DOHH2 (cell line): ENCODE measurements around the gene OVOL1.

Experiments used
- H3F3A ChIP-seq: fragments of 200-600 bp; sonication (generic), shearing (Covaris generic); 2 replicates; pipeline ENCODE4 v1.6.0; 2016; ENCODE audit warnings: antibody characterized with exemption, mild to moderate bottlenecking; ENCODE audit not compliant: control insufficient read depth, insufficient read depth
- H3K27ac ChIP-seq: fragments of 200-600 bp; sonication (generic); 2 replicates; pipeline ENCODE4 v1.5.1; 2014; ENCODE audit warnings: low read depth, mild to moderate bottlenecking, low read length, moderate library complexity
- H3K27me3 ChIP-seq: fragments of 200-600 bp; sonication (generic); 2 replicates; pipeline ENCODE4 v1.6.1; 2014; ENCODE audit warnings: mild to moderate bottlenecking, low read length, mixed read lengths; ENCODE audit not compliant: control insufficient read depth
- H3K36me3 ChIP-seq: fragments of 200-600 bp; sonication (generic); 2 replicates; pipeline ENCODE4 v1.6.1; 2014; ENCODE audit warnings: mild to moderate bottlenecking, low read length, moderate library complexity, mixed read lengths; ENCODE audit not compliant: control insufficient read depth
- H3K4me1 ChIP-seq: fragments of 200-600 bp; sonication (generic); 2 replicates; pipeline ENCODE4 v1.6.1; 2014; ENCODE audit warnings: mild to moderate bottlenecking, low read length, mixed read lengths; ENCODE audit not compliant: control insufficient read depth
- H3K4me2 ChIP-seq: fragments of 200-600 bp; sonication (generic); 2 replicates; pipeline ENCODE4 v1.6.0; 2014; ENCODE audit warnings: mild to moderate bottlenecking, low read length, moderate library complexity
- H3K4me3 ChIP-seq: fragments of 200-600 bp; sonication (generic); 2 replicates; pipeline ENCODE4 v1.5.1; 2014; ENCODE audit warnings: mild to moderate bottlenecking, low read length, mixed read lengths
- H3K79me2 ChIP-seq: fragments of 200-600 bp; sonication (generic); 2 replicates; pipeline ENCODE4 v1.6.1; 2014; ENCODE audit warnings: mild to moderate bottlenecking, low read length, mixed read lengths; ENCODE audit not compliant: control insufficient read depth
- H3K9me2 ChIP-seq: fragments of 200-600 bp; sonication (generic); replicated peaks from 2 replicates; pipeline ENCODE4 v1.6.1; 2014; ENCODE audit warnings: mild to moderate bottlenecking, low read length, mixed read lengths; ENCODE audit not compliant: control insufficient read depth
- H3K9me3 ChIP-seq: fragments of 200-600 bp; sonication (generic); 2 replicates; pipeline ENCODE4 v1.6.1; 2014; ENCODE audit warnings: antibody characterized with exemption, low read length, mixed read lengths; ENCODE audit not compliant: control insufficient read depth, insufficient read depth
- H4K20me1 ChIP-seq: fragments of 200-600 bp; sonication (generic); 2 replicates; pipeline ENCODE4 v1.6.0; 2014; ENCODE audit warnings: low read depth, mild to moderate bottlenecking, antibody characterized with exemption, low read length, moderate library complexity; ENCODE audit not compliant: control insufficient read depth, insufficient read depth
- EZH2phosphoT487 ChIP-seq: fragments of 200-600 bp; sonication (generic); IDR thresholded peaks from 2 replicates; pipeline ENCODE4 v1.6.1; 2017; ENCODE audit warnings: borderline replicate concordance, mild to moderate bottlenecking, antibody characterized with exemption, low read length, moderate library complexity, mixed read lengths
- TF ChIP-seq, protein P1 (sequence below): fragments of 200-600 bp; sonication (generic); IDR thresholded peaks from one replicate; pipeline ENCODE4 v1.5.1; 2014; ENCODE audit warnings: antibody characterized with exemption, mild to moderate bottlenecking, low read depth, low read length; ENCODE audit not compliant: poor library complexity, severe bottlenecking

Gene OVOL1

GRCh38 chr11:65786786-65787636, at the start of gene OVOL1:
OVOL1 (plus strand) TSS chr11:65787063; CDS start chr11:65787374, 311 bp downstream.
- H3K4me2 ChIP-seq: peak within 1 kb of the TSS; percentile 79
- H3K4me3 ChIP-seq: peak within 1 kb of the TSS; percentile 61
- peaks cover 64% of the 10 kb centered on the region for H3K27me3 ChIP-seq
- H3K4me1 ChIP-seq: peaks cover 43% of the 10 kb centered on the region
- H3K79me2 ChIP-seq: no peaks in the 10 kb centered on the region
- no peaks in the 10 kb centered on the region for H3K9me3 ChIP-seq
- no peaks in the 10 kb centered on the region for H3K9me2 ChIP-seq
- TF ChIP-seq EZH2phosphoT487: peak; percentile 98
- TF ChIP-seq, protein P1, sequence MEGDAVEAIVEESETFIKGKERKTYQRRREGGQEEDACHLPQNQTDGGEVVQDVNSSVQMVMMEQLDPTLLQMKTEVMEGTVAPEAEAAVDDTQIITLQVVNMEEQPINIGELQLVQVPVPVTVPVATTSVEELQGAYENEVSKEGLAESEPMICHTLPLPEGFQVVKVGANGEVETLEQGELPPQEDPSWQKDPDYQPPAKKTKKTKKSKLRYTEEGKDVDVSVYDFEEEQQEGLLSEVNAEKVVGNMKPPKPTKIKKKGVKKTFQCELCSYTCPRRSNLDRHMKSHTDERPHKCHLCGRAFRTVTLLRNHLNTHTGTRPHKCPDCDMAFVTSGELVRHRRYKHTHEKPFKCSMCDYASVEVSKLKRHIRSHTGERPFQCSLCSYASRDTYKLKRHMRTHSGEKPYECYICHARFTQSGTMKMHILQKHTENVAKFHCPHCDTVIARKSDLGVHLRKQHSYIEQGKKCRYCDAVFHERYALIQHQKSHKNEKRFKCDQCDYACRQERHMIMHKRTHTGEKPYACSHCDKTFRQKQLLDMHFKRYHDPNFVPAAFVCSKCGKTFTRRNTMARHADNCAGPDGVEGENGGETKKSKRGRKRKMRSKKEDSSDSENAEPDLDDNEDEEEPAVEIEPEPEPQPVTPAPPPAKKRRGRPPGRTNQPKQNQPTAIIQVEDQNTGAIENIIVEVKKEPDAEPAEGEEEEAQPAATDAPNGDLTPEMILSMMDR: no peak
- no peaks in the 10 kb centered on the region for H3F3A ChIP-seq
- H3K27ac ChIP-seq: no peak within 1 kb of the TSS
- H3K36me3 ChIP-seq: no peaks in the 10 kb centered on the region
- H4K20me1 ChIP-seq: no peaks in the 10 kb centered on the region; the same call in 1 of the 2 replicates

DNA sequence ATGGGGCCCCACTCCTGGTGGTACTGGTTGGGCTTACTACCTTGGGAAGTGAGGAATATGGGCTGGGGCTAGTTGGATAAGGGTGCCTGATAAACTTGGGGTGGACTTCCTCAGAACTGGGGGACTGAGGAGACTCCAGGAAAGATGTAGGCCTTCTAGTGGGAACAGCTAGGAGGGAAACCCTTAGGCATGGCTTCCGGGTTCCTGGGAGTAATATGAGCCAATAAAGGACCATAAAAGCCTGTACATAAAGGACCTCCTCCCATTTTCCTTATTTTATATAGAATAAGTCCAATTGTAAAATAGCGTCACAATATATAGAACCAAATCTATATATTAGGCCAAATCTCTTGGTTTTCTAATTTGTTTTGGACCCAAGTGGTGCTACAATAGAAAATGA, 47.8 kb upstream of the OVOL1 start:
- Histone ChIP-seq H4K20me1 (no peaks in the 10 kb centered on the region), H3K36me3 (no peaks in the 10 kb centered on the region), H3K27me3 (no peaks in the 10 kb centered on the region), H3K4me1 (no peaks in the 10 kb centered on the region), H3K27ac (no peak overlapping the region), H3F3A (no peaks in the 10 kb centered on the region), H3K4me2 (no peak overlapping the region), H3K4me3 (no peak overlapping the region), H3K79me2 (no peaks in the 10 kb centered on the region), H3K9me2 (no peaks in the 10 kb centered on the region), H3K9me3 (peaks cover 16% of the 10 kb centered on the region)
- no peak for TF ChIP-seq EZH2phosphoT487
- TF ChIP-seq, protein P1: no peak

GRCh38 chr11:65741185-65741584, 45.7 kb upstream of the OVOL1 start:
- H3K36me3 ChIP-seq: no peaks in the 10 kb centered on the region
- peaks cover 11% of the 10 kb centered on the region for H3K4me1 ChIP-seq
- no peaks in the 10 kb centered on the region for H3K79me2 ChIP-seq
- H3K9me2 ChIP-seq: no peaks in the 10 kb centered on the region
- H4K20me1 ChIP-seq: no peaks in the 10 kb centered on the region
- peaks cover 12% of the 10 kb centered on the region for H3K9me3 ChIP-seq
- H3K4me2 ChIP-seq: no peak overlapping the region
- H3K27ac ChIP-seq: no peak overlapping the region
- no peak overlapping the region for H3K4me3 ChIP-seq
- no peaks in the 10 kb centered on the region for H3K27me3 ChIP-seq
- no peaks in the 10 kb centered on the region for H3F3A ChIP-seq
- TF ChIP-seq, protein P1: no peak
- TF ChIP-seq EZH2phosphoT487: no peak
